BLaER1 treated with 17β-estradiol and CSF1 and Interleukin-3, amounts not matched to agents 10 nM and 100 nM (cell line): Measurements from ENCODE around the gene SLC6A18.
A peak's percentile ranks its signal among the peaks of the same experiment; 100 is the strongest.

Experiments used
- H3K27ac ChIP-seq, 11 experiments: shearing (Covaris generic); formaldehyde crosslinking; 2 replicates each; pipeline ENCODE4 v1.8.1; 2022
- H3K27me3 ChIP-seq, 11 experiments: shearing (Covaris generic); formaldehyde crosslinking; 2 replicates each; pipeline ENCODE4 v1.8.1; 2022
- H3K36me3 ChIP-seq, 11 experiments: shearing (Covaris generic); formaldehyde crosslinking; 2 replicates each; pipeline ENCODE4 v1.8.1; 2022
- H3K4me1 ChIP-seq, 10 experiments: shearing (Covaris generic); formaldehyde crosslinking; 2 replicates each; pipeline ENCODE4 v1.8.1; 2022
- H3K4me2 ChIP-seq, 11 experiments: shearing (Covaris generic); formaldehyde crosslinking; 2 replicates each; pipeline ENCODE4 v1.8.1; 2022
- H3K4me3 ChIP-seq, 10 experiments: shearing (Covaris generic); formaldehyde crosslinking; 2 replicates each; pipeline ENCODE4 v1.8.1; 2022
- H3K9ac ChIP-seq, 11 experiments: shearing (Covaris generic); formaldehyde crosslinking; 2 replicates each; pipeline ENCODE4 v1.8.1; 2022
- H3K9me3 ChIP-seq, 11 experiments: shearing (Covaris generic); formaldehyde crosslinking; replicated peaks in 1 of 11; 2 replicates each; pipeline ENCODE4 v1.8.1; 2022
- H4K20me1 ChIP-seq, 11 experiments: shearing (Covaris generic); formaldehyde crosslinking; 2 replicates each; pipeline ENCODE4 v1.8.1; 2022
- Cebpa-rat ChIP-seq, 11 experiments: shearing (Covaris generic); IDR thresholded peaks; 2 replicates each; pipeline ENCODE4 v1.8.1; 2022

SLC6A18 gene

DNA sequence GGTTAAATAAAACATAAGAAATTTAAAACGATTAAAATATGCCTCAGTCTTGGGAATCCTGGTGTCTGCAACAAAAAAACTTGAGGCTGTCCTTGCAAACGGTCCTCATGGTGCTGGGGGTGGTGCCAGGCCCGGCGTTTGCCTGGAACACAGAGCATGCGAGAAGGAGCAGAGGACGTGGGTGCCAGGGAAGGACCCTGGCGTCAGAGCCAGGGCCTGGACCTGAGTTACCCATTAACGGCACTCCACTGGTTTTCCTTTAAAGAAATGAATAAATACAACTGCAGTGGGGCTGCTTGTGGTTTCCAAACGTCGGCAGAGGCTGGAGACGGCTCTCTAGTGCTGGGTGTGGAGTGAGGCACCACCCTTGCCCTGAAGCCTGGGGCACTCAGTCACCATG lies at the start of gene SLC6A18:
Gene SLC6A18, plus strand, starts transcription at position 301 of the 400 bp plus-strand sequence. Its CDS starts 97 bp downstream, at position 398.
- Histone ChIP-seq H3K4me3 (no peak within 1 kb of the TSS), H3K27me3 (peaks cover 0 to 5% (median 0%) of the 10 kb centered on the region in 11 experiments; a peak in 3 of 22 replicates), H3K4me1 (peaks cover 0 to 15% (median 2%) of the 10 kb centered on the region in 10 experiments; a peak in 11 of 20 replicates), H4K20me1 (peaks cover 0 to 27% (median 0%) of the 10 kb centered on the region in 11 experiments; a peak in 4 of 22 replicates), H3K27ac (no peak within 1 kb of the TSS), H3K36me3 (no peaks in the 10 kb centered on the region), H3K9ac (no peak within 1 kb of the TSS), H3K9me3 (no peaks in the 10 kb centered on the region), H3K4me2 (peak within 1 kb of the TSS in 3 of 11 experiments; percentile 15 to 20 (median 15); a peak in 3 of 22 replicates)
- no peak for TF ChIP-seq Cebpa-rat (IDR thresholded peaks at IDR 0.05)

DNA sequence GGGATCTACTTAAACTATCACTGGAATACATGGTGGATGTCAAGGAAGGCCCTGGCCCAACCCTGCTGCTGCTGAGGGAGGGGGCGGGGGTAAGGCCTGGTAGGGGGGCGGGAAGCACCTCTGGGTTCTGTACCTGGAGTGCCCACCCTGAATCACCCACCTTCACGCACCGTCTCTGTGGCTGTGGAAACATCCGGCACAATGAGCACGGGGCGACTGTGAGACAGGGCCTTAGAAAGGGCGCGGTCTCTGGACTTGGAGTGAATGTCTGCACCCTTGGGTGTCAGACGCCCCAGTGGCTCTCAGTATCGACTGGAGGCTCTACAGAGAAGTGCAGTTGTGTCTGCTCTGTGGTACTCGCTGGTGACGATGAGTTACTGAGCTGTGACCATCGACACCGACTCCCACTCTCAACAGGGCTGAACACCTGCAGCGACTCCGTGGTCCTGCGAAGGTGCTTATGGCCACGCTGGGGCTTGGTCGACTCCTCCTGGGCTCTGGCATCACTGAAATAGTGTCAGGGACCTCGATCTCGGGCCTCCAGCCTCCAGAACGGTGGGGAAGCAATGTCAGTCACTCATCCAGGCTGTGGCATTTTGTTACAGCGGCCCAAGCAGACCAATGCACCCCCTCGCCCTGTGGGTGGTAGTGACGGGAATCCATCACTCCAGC lies 49.2 kb upstream of the SLC6A18 start:
- Histone ChIP-seq H3K4me2 (no peak overlapping the region), H3K4me1 (peaks cover 0 to 11% (median 0%) of the 10 kb centered on the region in 10 experiments; a peak in 3 of 20 replicates), H3K4me3 (no peak overlapping the region), H3K27me3 (no peaks in the 10 kb centered on the region), H3K9me3 (peaks cover 0 to 19% (median 3%) of the 10 kb centered on the region in 11 experiments; a peak in 4 of 22 replicates), H3K36me3 (no peaks in the 10 kb centered on the region), H3K9ac (no peak overlapping the region), H4K20me1 (peaks cover 0 to 12% (median 0%) of the 10 kb centered on the region in 11 experiments; a peak in 2 of 22 replicates), H3K27ac (no peak overlapping the region)
- TF ChIP-seq Cebpa-rat (IDR thresholded peaks at IDR 0.05), result no peak

DNA sequence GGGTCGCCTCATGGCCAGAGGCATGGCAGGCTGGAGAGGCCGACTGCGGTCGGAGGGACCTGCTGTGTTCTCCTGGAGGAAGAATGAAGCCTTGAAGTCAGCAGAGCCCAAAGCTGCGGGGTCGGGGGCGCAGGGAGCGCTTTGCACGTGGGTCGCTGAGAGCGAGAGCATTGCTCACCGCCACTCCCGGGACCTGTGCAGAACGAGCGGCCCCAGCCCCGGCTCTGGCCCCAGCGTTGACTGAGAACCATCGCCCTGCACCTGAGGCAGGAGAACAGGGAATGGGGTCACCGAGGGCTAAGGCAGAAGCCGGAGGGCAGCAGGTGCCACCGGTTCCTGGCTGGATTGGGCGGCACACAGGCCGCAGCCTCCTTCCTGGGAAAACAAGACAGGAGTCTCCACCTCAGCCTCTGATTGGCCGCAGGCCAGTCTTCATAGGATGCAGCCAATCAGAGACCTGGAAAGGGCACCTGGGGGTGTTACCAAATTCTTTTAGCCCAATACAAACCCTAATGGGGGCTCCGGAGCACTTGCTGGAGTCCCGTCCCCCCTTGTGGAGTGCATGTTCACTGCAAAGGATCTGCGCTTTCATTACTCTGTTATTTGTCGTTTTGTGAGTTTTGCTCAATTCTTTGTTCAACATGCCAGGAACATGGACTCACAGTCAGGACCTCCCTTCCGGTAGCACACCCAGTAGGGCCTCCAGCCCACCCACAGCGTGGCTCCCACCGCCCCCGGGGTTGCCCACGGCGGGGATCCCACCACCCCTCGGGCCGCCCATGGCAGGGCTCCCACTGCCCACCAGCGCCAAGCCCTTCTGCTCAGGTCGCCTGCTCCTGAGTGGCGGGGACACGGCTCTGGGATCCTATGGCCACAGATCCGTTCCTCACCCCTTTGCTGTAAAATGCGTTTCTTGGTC lies 48.4 kb upstream of the SLC6A18 start:
- H3K4me1 ChIP-seq, result peaks cover 0 to 11% (median 0%) of the 10 kb centered on the region in 10 experiments; a peak in 3 of 20 replicates
- H4K20me1 ChIP-seq, result peaks cover 0 to 17% (median 0%) of the 10 kb centered on the region in 11 experiments; a peak in 2 of 22 replicates
- H3K27me3 ChIP-seq, result no peaks in the 10 kb centered on the region
- peaks cover 0 to 19% (median 3%) of the 10 kb centered on the region in 11 experiments; a peak in 4 of 22 replicates for H3K9me3 ChIP-seq
- H3K9ac ChIP-seq, result no peak overlapping the region
- TF ChIP-seq Cebpa-rat (IDR thresholded peaks at IDR 0.05), result no peak
- no peaks in the 10 kb centered on the region for H3K36me3 ChIP-seq
- H3K4me2 ChIP-seq, result no peak overlapping the region
- no peak overlapping the region for H3K27ac ChIP-seq
- no peak overlapping the region for H3K4me3 ChIP-seq

- no peaks in the 10 kb centered on the region for H3K36me3 ChIP-seq
- H3K27ac ChIP-seq, result no peak overlapping the region
- TF ChIP-seq Cebpa-rat (IDR thresholded peaks at IDR 0.05), result no peak
- H3K27me3 ChIP-seq, result peaks cover 0 to 6% (median 0%) of the 10 kb centered on the region in 11 experiments; a peak in 5 of 22 replicates
- no peak overlapping the region for H3K4me3 ChIP-seq
- peaks cover 0 to 6% (median 0%) of the 10 kb centered on the region in 10 experiments; a peak in 3 of 20 replicates for H3K4me1 ChIP-seq
- peaks cover 0 to 23% (median 0%) of the 10 kb centered on the region in 11 experiments; a peak in 4 of 22 replicates for H4K20me1 ChIP-seq
- peaks cover 0 to 15% (median 3%) of the 10 kb centered on the region in 11 experiments; a peak in 4 of 22 replicates for H3K9me3 ChIP-seq
- H3K4me2 ChIP-seq, result no peak overlapping the region
- no peak overlapping the region for H3K9ac ChIP-seq
Observed at GRCh38 chr5:1177826-1178528, 47.2 kb upstream of the SLC6A18 start.

- Histone ChIP-seq H3K9ac (no peak overlapping the region), H4K20me1 (peaks cover 0 to 31% (median 0%) of the 10 kb centered on the region in 11 experiments; a peak in 4 of 22 replicates)
Observed at GRCh38 chr5:1178529-1179382, 46.4 kb upstream of the SLC6A18 start.

DNA sequence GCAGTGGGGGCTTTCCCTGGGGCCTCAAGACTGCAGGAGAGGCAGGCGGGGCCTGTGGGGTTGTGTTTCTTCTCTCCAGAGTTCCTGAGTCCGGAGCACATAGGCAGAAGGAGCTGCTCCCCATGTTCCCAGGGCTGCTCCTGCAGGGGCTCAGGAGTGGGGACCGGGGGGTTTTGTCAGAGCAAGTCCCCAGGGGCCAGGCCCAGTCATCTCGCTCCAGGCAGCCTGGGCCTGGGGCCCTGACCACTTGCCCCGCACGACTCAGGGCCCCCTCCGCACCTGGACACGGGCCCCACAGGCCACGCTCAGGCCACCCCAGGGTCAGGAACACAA lies 45.8 kb upstream of the SLC6A18 start:
- H3K9ac ChIP-seq, result no peak overlapping the region
- H3K27me3 ChIP-seq, result peaks cover 0 to 14% (median 0%) of the 10 kb centered on the region in 11 experiments; a peak in 6 of 22 replicates
- H3K4me1 ChIP-seq, result peaks cover 0 to 8% (median 0%) of the 10 kb centered on the region in 10 experiments; a peak in 3 of 20 replicates
- no peak for TF ChIP-seq Cebpa-rat (IDR thresholded peaks at IDR 0.05)
- peaks cover 0 to 37% (median 0%) of the 10 kb centered on the region in 11 experiments; a peak in 4 of 22 replicates for H4K20me1 ChIP-seq
- no peaks in the 10 kb centered on the region for H3K36me3 ChIP-seq
- H3K27ac ChIP-seq, result no peak overlapping the region
- no peak overlapping the region for H3K4me3 ChIP-seq
- H3K9me3 ChIP-seq, result peaks cover 0 to 8% (median 0%) of the 10 kb centered on the region in 11 experiments; a peak in 4 of 22 replicates
- H3K4me2 ChIP-seq, result no peak overlapping the region

More at GRCh38 chr5:1178529-1179382, 46.4 kb upstream of the SLC6A18 start:
- no peak overlapping the region for H3K27ac ChIP-seq
- no peak for TF ChIP-seq Cebpa-rat (IDR thresholded peaks at IDR 0.05)
- peaks cover 0 to 10% (median 0%) of the 10 kb centered on the region in 11 experiments; a peak in 6 of 22 replicates for H3K27me3 ChIP-seq
- peaks cover 0 to 10% (median 0%) of the 10 kb centered on the region in 11 experiments; a peak in 4 of 22 replicates for H3K9me3 ChIP-seq
- no peak overlapping the region for H3K4me3 ChIP-seq
- H3K4me2 ChIP-seq, result no peak overlapping the region
- H3K36me3 ChIP-seq, result no peaks in the 10 kb centered on the region
- peaks cover 0 to 6% (median 0%) of the 10 kb centered on the region in 10 experiments; a peak in 3 of 20 replicates for H3K4me1 ChIP-seq

GRCh38 chr5:1180096-1180495 lies 45.1 kb upstream of the SLC6A18 start:
- no peak for TF ChIP-seq Cebpa-rat (IDR thresholded peaks at IDR 0.05)
- Histone ChIP-seq H4K20me1 (peaks cover 0 to 42% (median 0%) of the 10 kb centered on the region in 11 experiments; a peak in 4 of 22 replicates), H3K27ac (no peak overlapping the region), H3K9ac (no peak overlapping the region), H3K4me2 (no peak overlapping the region), H3K4me3 (no peak overlapping the region), H3K9me3 (peaks cover 0 to under 1% (median 0%) of the 10 kb centered on the region in 11 experiments; a peak in 1 of 22 replicates), H3K36me3 (no peaks in the 10 kb centered on the region), H3K27me3 (peaks cover 0 to 14% (median 0%) of the 10 kb centered on the region in 11 experiments; a peak in 6 of 22 replicates), H3K4me1 (peaks cover 0 to 8% (median 0%) of the 10 kb centered on the region in 10 experiments; a peak in 3 of 20 replicates)
